Upper lobe of left lung (tissue), 6 donors: Measurements from ENCODE around the gene STBD1. TPM values are rescaled to one million over a fixed set of nuclear protein-coding genes. Genes with fewer than 3 reads are reported as not detected.

Source experiments
- ATAC-seq, 2 donors: fragments of 200-7000 bp; cut with Tn5 transposase; one replicate each; pipeline ENCODE4 v1.9.1; 2022; ENCODE audit warnings: mild to moderate bottlenecking in 2 of 2, moderate library complexity in 2 of 2; ENCODE audit not compliant: low FRiP score in 2 of 2
- DNase-seq, 2 donors: peaks; one replicate each; pipeline ENCODE4 v3.0.0-alpha.2; 2019 to 2020
- H3K27ac ChIP-seq, 4 donors: fragments of 200-600 bp; sonication (generic); one replicate each; pipeline ENCODE4 v1.5.1; 2016 to 2019
- H3K27me3 ChIP-seq, 4 donors: fragments of 200-600 bp; sonication (generic); one replicate each; pipeline ENCODE4 v1.5.1; 2017 to 2019
- H3K36me3 ChIP-seq, 4 donors: fragments of 200-600 bp; sonication (generic); one replicate each; pipeline ENCODE4 v1.5.1; 2016 to 2019
- H3K4me1 ChIP-seq, 4 donors: fragments of 200-600 bp; sonication (generic); one replicate each; pipeline ENCODE4 v1.5.1; 2018 to 2019
- H3K4me3 ChIP-seq, 4 donors: fragments of 200-600 bp; sonication (generic); one replicate each; pipeline ENCODE4 v1.5.1; 2017 to 2019; ENCODE audit warnings: mild to moderate bottlenecking in 2 of 4, moderate library complexity in 1 of 4
- H3K9me3 ChIP-seq, 4 donors: fragments of 200-600 bp; sonication (generic); one replicate each; pipeline ENCODE4 v1.5.1; 2018 to 2019
- EP300 ChIP-seq, 4 donors: sonication (generic); formaldehyde crosslinking; IDR thresholded peaks; one replicate each; pipeline ENCODE4 v1.5.1; 2017; ENCODE audit warnings: antibody characterized with exemption in 4 of 4, control low read depth in 2 of 4
- POLR2A ChIP-seq, 4 donors: fragments of 450-650 bp; IDR thresholded peaks; one replicate each; pipeline ENCODE4 v1.5.1; 2016 to 2017; ENCODE audit warnings: antibody characterized with exemption in 4 of 4, mild to moderate bottlenecking in 2 of 4
- POLR2AphosphoS5 ChIP-seq, 2 donors: sonication (generic); formaldehyde crosslinking; IDR thresholded peaks; one replicate each; pipeline ENCODE4 v1.5.1; 2017; ENCODE audit warnings: antibody characterized with exemption in 2 of 2
- WGBS, 2 donors: methylation state at CpG; one replicate each; pipeline ENCODE4 v1.1.5; 2017 to 2018; 5-methylcytosine and 5-hydroxymethylcytosine counted together
- total RNA-seq, 6 donors: library from RNA; depleted of rRNA in 4 of 6; stranded (reverse); fragments of >200 nt in 4 of 6; gene quantifications; one replicate each; pipeline versions ENCODE4 v1.1.0 to v1.2.1, GENCODE V29; 2016 to 2021
- TF ChIP-seq, protein P1 (sequence below), 6 experiments: fragments of 450-650 bp in 4 of 6; fragments of 200-600 bp in 2 of 6; sonication (generic) in 2 of 6; IDR thresholded peaks; one replicate each; pipeline ENCODE4 v1.5.1; 2016 to 2019; ENCODE audit warnings: antibody characterized with exemption in 6 of 6
- donor health status: DM: no; HTN: no; CAD: no; lungs with moderate emphysema.
- donor health status: DM: no; HTN: yes; CAD: no; lungs with severe emphysema.

STBD1 gene
- total RNA-seq, 6 donors from 2014 or later = 3.6 to 14.2 (median 5.7) TPM

DNA sequence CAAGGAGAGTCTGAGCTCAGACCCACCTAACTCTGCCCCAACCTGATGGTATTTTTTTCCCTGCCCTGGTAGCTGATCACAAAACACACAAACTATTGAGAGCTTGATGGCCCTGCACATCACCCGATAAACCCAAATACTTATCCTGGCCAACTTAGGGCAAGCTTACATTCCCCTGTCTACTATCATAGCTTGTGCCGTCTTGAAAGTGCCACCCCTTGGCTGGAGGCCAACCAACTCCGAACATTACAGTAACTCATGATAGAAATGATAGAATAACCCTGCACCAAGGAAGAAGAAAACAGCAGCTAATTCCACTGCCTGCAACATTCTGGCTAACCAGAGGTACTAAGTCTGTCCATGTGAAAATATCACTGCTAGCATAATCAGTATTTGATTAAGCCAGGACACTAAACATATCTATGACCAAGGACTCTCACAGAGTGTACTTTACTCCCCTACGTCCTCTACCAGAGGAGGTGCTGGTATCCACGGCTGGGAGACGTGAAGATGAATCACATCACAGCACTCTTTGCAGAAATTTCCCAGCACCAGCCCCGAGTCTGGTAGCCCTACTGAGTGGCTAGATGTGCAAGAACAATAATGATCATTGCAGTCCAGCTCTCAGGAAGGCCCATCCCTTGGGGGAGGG lies 8.9 kb downstream of the STBD1 start:
- Histone ChIP-seq H3K27ac (no peak overlapping the region), H3K27me3 (no peaks in the 10 kb centered on the region), H3K4me3 (no peak overlapping the region), H3K4me1 (peaks cover 0 to 10% (median 5%) of the 10 kb centered on the region in 4 donors), H3K36me3 (no peaks in the 10 kb centered on the region), H3K9me3 (peaks cover 0 to 5% (median 3%) of the 10 kb centered on the region in 4 donors)
- no peak for TF ChIP-seq POLR2AphosphoS5 (IDR thresholded peaks at IDR 0.05)
- no peak for TF ChIP-seq EP300 (IDR thresholded peaks at IDR 0.05)
- no peak for TF ChIP-seq POLR2A (IDR thresholded peaks at IDR 0.05)
- TF ChIP-seq, protein P1, sequence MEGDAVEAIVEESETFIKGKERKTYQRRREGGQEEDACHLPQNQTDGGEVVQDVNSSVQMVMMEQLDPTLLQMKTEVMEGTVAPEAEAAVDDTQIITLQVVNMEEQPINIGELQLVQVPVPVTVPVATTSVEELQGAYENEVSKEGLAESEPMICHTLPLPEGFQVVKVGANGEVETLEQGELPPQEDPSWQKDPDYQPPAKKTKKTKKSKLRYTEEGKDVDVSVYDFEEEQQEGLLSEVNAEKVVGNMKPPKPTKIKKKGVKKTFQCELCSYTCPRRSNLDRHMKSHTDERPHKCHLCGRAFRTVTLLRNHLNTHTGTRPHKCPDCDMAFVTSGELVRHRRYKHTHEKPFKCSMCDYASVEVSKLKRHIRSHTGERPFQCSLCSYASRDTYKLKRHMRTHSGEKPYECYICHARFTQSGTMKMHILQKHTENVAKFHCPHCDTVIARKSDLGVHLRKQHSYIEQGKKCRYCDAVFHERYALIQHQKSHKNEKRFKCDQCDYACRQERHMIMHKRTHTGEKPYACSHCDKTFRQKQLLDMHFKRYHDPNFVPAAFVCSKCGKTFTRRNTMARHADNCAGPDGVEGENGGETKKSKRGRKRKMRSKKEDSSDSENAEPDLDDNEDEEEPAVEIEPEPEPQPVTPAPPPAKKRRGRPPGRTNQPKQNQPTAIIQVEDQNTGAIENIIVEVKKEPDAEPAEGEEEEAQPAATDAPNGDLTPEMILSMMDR (IDR thresholded peaks at IDR 0.05) = no peak
- ATAC-seq = no peak
- DNase-seq = no peak
- 82 to 85% methylated on average over 7 of the region's 7 CpGs for WGBS, 2 donors

DNA sequence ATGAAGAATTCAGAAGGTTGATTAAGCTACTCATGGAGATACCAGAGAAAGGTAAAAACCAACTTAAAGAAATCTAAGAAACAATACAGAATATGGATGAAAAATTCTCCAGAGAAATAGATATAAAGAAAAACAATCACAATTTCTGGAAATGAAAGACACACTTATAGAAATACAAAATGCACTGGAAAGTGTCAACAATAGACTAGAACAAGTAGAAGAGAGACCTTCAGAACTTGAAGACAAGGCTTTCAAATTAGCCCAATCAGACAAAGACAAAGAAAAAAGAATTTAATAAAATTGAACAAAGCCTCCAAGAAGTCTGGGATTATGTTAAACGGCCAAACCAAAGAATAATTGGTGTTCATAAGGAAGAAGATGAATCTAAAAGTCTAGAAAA lies 9.6 kb downstream of the STBD1 start:
- no peak overlapping the region for H3K27ac ChIP-seq
- WGBS, 2 donors = 91 to 97% methylated on average over 1 of the region's 1 CpG
- DNase-seq (no peak), ATAC-seq (no peak)
- TF ChIP-seq, protein P1 (IDR thresholded peaks at IDR 0.05) = no peak
- no peak for TF ChIP-seq POLR2AphosphoS5 (IDR thresholded peaks at IDR 0.05)
- TF ChIP-seq EP300 (IDR thresholded peaks at IDR 0.05) = no peak
- TF ChIP-seq POLR2A (IDR thresholded peaks at IDR 0.05) = no peak
- no peak overlapping the region for H3K4me3 ChIP-seq
- H3K27me3 ChIP-seq = no peaks in the 10 kb centered on the region
- no peaks in the 10 kb centered on the region for H3K36me3 ChIP-seq
- peaks cover 0 to 5% (median 3%) of the 10 kb centered on the region in 4 donors for H3K9me3 ChIP-seq
- H3K4me1 ChIP-seq = peaks cover 0 to 10% (median 5%) of the 10 kb centered on the region in 4 donors

GRCh38 chr4:76322236-76322635 lies 15.7 kb downstream of the STBD1 start:
- 66 to 72% methylated on average over 3 of the region's 3 CpGs for WGBS, 2 donors
- no peak overlapping the region for H3K27ac ChIP-seq
- peaks cover 8 to 23% (median 13%) of the 10 kb centered on the region in 4 donors for H3K9me3 ChIP-seq
- H3K27me3 ChIP-seq = no peaks in the 10 kb centered on the region
- ATAC-seq (no peak), DNase-seq (no peak)
- H3K4me1 ChIP-seq = no peaks in the 10 kb centered on the region
- no peak overlapping the region for H3K4me3 ChIP-seq
- H3K36me3 ChIP-seq = no peaks in the 10 kb centered on the region
- no peak for TF ChIP-seq EP300 (IDR thresholded peaks at IDR 0.05)
- no peak for TF ChIP-seq POLR2A (IDR thresholded peaks at IDR 0.05)
- TF ChIP-seq POLR2AphosphoS5 (IDR thresholded peaks at IDR 0.05) = no peak

DNA sequence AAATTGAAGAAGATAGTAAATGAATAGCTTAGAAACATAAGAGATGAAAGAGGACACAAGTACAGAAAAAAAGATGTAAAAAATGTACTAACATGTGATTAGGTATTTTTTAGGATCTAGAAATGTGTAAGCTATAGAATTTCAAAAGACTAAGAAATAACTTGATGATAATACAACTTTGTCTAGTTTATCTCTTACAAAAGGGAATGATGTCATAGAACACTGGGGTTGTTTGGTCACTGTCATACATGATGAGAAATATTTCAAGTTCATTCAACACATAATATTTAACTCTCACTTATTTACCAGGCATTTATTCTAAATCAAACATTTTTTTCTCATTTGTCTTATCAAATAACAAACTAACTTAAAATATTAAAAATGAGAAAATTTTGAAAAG lies 18.5 kb downstream of the STBD1 start:
- Histone ChIP-seq H3K36me3 (no peaks in the 10 kb centered on the region), H3K27ac (no peak overlapping the region), H3K27me3 (no peaks in the 10 kb centered on the region), H3K4me3 (no peak overlapping the region), H3K4me1 (no peaks in the 10 kb centered on the region), H3K9me3 (peaks cover 8 to 26% (median 12%) of the 10 kb centered on the region in 4 donors)
- ATAC-seq (no peak), DNase-seq (no peak)
- TF ChIP-seq POLR2AphosphoS5 (IDR thresholded peaks at IDR 0.05) (no peak), POLR2A (IDR thresholded peaks at IDR 0.05) (no peak), EP300 (IDR thresholded peaks at IDR 0.05) (no peak)
- TF ChIP-seq, protein P1 (IDR thresholded peaks at IDR 0.05) = no peak

GRCh38 chr4:76326515-76326914 lies 20.0 kb downstream of the STBD1 start:
- H3K27me3 ChIP-seq = no peaks in the 10 kb centered on the region
- no peak for TF ChIP-seq EP300 (IDR thresholded peaks at IDR 0.05)
- TF ChIP-seq POLR2AphosphoS5 (IDR thresholded peaks at IDR 0.05) = no peak
- no peak for TF ChIP-seq POLR2A (IDR thresholded peaks at IDR 0.05)
- TF ChIP-seq, protein P1 (IDR thresholded peaks at IDR 0.05) = no peak
- H3K27ac ChIP-seq = no peak overlapping the region
- no peaks in the 10 kb centered on the region for H3K4me1 ChIP-seq
- no peak overlapping the region for H3K4me3 ChIP-seq
- no peak for DNase-seq
- H3K9me3 ChIP-seq = peaks cover 8 to 24% (median 12%) of the 10 kb centered on the region in 4 donors
- no peak for ATAC-seq
- no peaks in the 10 kb centered on the region for H3K36me3 ChIP-seq
